ENCODE results near the gene ADAMTS19. TPM values are rescaled to one million over a fixed set of nuclear protein-coding genes. Genes with fewer than 3 reads are reported as not detected.
A peak's percentile ranks its signal among the peaks of the same experiment; 100 is the strongest.

ADAMTS19 gene
- total RNA-seq, 1 experiment from 2014 or later, result 20.3 TPM

DNA sequence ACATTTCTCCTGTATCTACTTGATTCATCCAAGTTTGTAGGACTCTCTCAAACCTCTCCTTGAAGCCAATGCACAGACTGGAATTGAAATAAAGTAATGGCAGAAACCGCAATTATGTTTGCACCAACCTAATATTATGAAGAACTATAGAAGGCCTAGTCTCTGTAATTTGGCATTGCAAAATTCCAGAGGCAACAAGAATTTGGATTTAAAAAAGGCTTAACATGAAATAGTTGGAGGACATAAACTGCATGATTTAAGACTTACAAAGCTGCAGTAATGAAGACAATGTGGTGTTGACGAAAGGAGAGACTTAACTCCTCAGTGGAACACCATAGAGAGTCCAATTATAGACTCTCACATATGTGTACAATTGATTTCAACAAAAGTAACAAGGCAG lies 170.0 kb downstream of the ADAMTS19 start:
- TF ChIP-seq, protein P1, sequence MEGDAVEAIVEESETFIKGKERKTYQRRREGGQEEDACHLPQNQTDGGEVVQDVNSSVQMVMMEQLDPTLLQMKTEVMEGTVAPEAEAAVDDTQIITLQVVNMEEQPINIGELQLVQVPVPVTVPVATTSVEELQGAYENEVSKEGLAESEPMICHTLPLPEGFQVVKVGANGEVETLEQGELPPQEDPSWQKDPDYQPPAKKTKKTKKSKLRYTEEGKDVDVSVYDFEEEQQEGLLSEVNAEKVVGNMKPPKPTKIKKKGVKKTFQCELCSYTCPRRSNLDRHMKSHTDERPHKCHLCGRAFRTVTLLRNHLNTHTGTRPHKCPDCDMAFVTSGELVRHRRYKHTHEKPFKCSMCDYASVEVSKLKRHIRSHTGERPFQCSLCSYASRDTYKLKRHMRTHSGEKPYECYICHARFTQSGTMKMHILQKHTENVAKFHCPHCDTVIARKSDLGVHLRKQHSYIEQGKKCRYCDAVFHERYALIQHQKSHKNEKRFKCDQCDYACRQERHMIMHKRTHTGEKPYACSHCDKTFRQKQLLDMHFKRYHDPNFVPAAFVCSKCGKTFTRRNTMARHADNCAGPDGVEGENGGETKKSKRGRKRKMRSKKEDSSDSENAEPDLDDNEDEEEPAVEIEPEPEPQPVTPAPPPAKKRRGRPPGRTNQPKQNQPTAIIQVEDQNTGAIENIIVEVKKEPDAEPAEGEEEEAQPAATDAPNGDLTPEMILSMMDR (conservative IDR thresholded peaks at IDR 0.05), result no peak
- Mint-ChIP-seq H3K27me3 (ENCODE audit: low read depth) (no peaks in the 10 kb centered on the region), H3K9me3 (no peaks in the 10 kb centered on the region; a peak in 1 of 5 replicates), H3K4me1 (no peaks in the 10 kb centered on the region), H3K4me3 (no peak overlapping the region), H3K27ac (0 out of 7 replicates have a peak overlapping the region, but pooled peaks of 1 of the 3 experiments have one; percentile 8), H3K36me3 (ENCODE audit: insufficient read depth in 1 of 3, low read depth in 3 of 3) (peaks cover 12 to 17% (median 14%) of the 10 kb centered on the region in 3 experiments)
- Histone ChIP-seq H4K91ac (ENCODE audit: insufficient read length, low read depth, low read length) (no peak overlapping the region), H2AFZ (ENCODE audit: low read length) (no peak overlapping the region), H3K4ac (ENCODE audit: low read depth, low read length) (no peak overlapping the region), H4K8ac (replicated peaks; ENCODE audit: insufficient read length, low read depth, low read length) (no peak overlapping the region), H3K9ac (ENCODE audit: extremely low read depth, insufficient read length, low read length) (no peak overlapping the region), H4K20me1 (ENCODE audit: control insufficient read depth, insufficient read depth, insufficient read length) (no peaks in the 10 kb centered on the region), H3K56ac (ENCODE audit: insufficient read length, low read depth, low read length) (no peak overlapping the region), H3K23me2 (ENCODE audit: insufficient read length, low read depth, low read length, poor library complexity, severe bottlenecking) (no peaks in the 10 kb centered on the region), H3K9me3 (ENCODE audit: control insufficient read depth, low read depth, low read length) (no peaks in the 10 kb centered on the region), H2BK120ac (ENCODE audit: low read depth, low read length, poor library complexity, severe bottlenecking) (no peak overlapping the region), H3K14ac (ENCODE audit: insufficient read depth, low read length) (no peak overlapping the region), H3K27me3 (ENCODE audit: insufficient read depth, low read length) (no peaks in the 10 kb centered on the region), H3K79me2 (ENCODE audit: insufficient read depth, low read length) (no peaks in the 10 kb centered on the region), H2AK5ac (ENCODE audit: insufficient read length, low read length) (no peak overlapping the region), H3K18ac (ENCODE audit: insufficient read length, low read depth, low read length) (no peak overlapping the region), H3K23ac (ENCODE audit: insufficient read length, low read depth, low read length) (no peak overlapping the region), H2BK15ac (ENCODE audit: low read depth, low read length) (no peak overlapping the region), H3K79me1 (ENCODE audit: insufficient read depth, low read depth, low read length, poor library complexity, severe bottlenecking) (no peaks in the 10 kb centered on the region), H3T11ph (ENCODE audit: low read length) (no peak overlapping the region), H4K5ac (ENCODE audit: insufficient read length, low read depth, low read length) (no peak overlapping the region), H2BK5ac (ENCODE audit: insufficient read length, low read length) (no peak overlapping the region), H3K27ac (ENCODE audit: insufficient read length, low read depth, low read length) (no peak overlapping the region), H2BK12ac (ENCODE audit: insufficient read length, low read depth, low read length) (no peak overlapping the region), H3K4me2 (ENCODE audit: insufficient read depth, insufficient read length, low read length) (no peak overlapping the region), H2BK20ac (ENCODE audit: low read depth, low read length, poor library complexity, severe bottlenecking) (no peak overlapping the region), H3K4me1 (ENCODE audit: insufficient read depth, low read length) (no peaks in the 10 kb centered on the region)
- DNase-seq, result no peak
- WGBS (ENCODE audit: extremely low coverage, insufficient read length, low lambda C conversion rate), result no CpG with 5 or more reads among the region's 2 CpGs
